Activated CD4-positive, alpha-beta memory T cell treated with anti-CD3 and anti-CD28 coated beads, Interleukin-2, amount 10 ng/mL, durations not matched to agents 7 days and 5 days (primary cell): ENCODE results near the gene CLIP2. TPM values are rescaled to one million over a fixed set of nuclear protein-coding genes. Genes with fewer than 3 reads are reported as not detected.

Source experiments
- CTCF ChIA-PET: fragments of 350-600 bp; sonication (Branson Sonifier 250); formaldehyde crosslinking; loops from one replicate; lab custom pipeline; 2021; ENCODE audit warnings: antibody characterized with exemption, inconsistent platforms; lab: Charles Lee
- POLR2A ChIA-PET: fragments of 350-600 bp; sonication (Branson Sonifier 250); formaldehyde crosslinking; loops from one replicate; lab custom pipeline; 2021; ENCODE audit warnings: antibody characterized with exemption; lab: Charles Lee
- DNase-seq: peaks from one replicate; pipeline ENCODE4 v3.0.0-alpha.2; 2020
- H3K27ac Mint-ChIP-seq: one replicate; pipeline ENCODE4 v1.8.0; 2021; ENCODE audit warnings: mild to moderate bottlenecking, mixed read lengths
- H3K27me3 Mint-ChIP-seq: one replicate; pipeline ENCODE4 v1.8.0; 2021; ENCODE audit warnings: mixed read lengths
- H3K36me3 Mint-ChIP-seq: one replicate; pipeline ENCODE4 v1.8.0; 2021; ENCODE audit warnings: low read depth, mixed read lengths
- H3K4me1 Mint-ChIP-seq: one replicate; pipeline ENCODE4 v1.8.0; 2021; ENCODE audit warnings: mixed read lengths
- H3K4me3 Mint-ChIP-seq: one replicate; pipeline ENCODE4 v1.8.0; 2021; ENCODE audit warnings: mild to moderate bottlenecking, mixed read lengths
- H3K9me3 Mint-ChIP-seq: one replicate; pipeline ENCODE4 v1.8.0; 2021; ENCODE audit warnings: mixed read lengths
- total RNA-seq, 2 experiments: library from RNA; stranded (reverse); gene quantifications; one replicate each; pipeline ENCODE4 v1.2.3, GENCODE V29; 2021

CLIP2 gene
- total RNA-seq, 2 experiments from 2014 or later, result 1.6 TPM

DNA sequence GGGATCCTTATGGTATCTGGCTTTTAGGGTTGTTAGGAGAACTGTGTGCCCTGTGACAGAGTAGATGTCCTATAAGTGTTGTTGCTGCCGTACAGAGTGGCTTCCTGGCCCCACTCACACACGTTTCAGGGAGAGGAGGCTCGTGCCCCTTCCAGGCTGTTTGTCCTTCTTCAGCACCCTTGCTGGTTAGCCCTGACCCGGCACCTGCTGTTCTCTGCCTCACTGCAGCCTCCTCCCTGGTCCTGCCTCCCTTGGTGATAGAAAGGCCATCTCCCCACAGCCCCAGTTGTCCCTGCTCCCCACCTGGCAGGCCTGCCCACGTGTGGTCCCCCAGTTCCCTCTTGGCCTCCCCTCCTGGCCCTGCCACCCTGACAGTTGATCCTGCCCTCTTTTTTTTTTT is 2.3 kb downstream of the CLIP2 start:
- Mint-ChIP-seq H3K4me1 (peaks cover 22% of the 10 kb centered on the region), H3K27ac (no peak overlapping the region), H3K36me3 (no peaks in the 10 kb centered on the region), H3K4me3 (no peak overlapping the region), H3K9me3 (no peaks in the 10 kb centered on the region), H3K27me3 (peaks cover 44% of the 10 kb centered on the region)
- ChIA-PET CTCF (no interaction called here), POLR2A (no interaction called here)
- no peak for DNase-seq

DNA sequence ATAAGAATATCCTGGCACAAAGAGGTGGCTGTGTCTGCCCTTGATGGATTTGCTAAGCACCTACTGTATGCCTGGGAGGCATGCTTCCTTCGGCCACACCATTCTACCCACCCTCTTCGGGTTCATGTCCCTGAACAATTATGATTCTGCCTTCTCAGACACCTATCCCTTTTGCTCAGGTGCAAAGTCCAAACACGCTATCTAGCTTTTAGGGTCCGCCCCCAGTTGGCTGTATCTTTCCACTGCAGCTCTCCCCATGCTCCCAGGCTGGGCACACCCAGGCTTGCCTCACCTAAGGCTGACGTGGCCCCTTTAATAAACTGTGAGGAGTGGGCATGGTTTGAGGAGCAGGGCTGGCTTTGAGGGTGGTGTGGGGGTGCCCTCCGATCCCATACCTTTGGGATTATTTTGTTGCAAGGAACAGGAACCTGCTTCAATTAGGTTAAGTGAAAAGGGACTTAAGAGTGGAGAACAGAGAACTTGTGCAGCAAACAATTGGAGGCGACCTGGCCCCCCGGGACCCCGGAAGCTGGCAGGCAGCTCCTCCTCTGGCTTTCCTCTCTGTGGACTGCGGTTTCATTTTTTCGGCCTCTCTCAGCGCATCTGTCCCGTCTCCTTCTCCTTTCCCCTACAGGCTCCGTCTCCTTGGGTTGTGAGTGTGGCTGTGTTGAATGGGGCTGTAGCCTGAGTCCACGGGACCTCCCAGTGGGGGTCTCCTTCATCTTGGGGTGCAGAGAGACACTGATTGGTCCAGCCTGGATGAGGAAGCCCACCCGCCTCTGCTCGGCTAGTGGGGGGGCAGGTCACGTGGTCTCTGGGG is 3.8 kb downstream of the CLIP2 start:
- Mint-ChIP-seq H3K36me3 (no peaks in the 10 kb centered on the region), H3K9me3 (no peaks in the 10 kb centered on the region), H3K4me3 (no peak overlapping the region), H3K4me1 (peaks cover 21% of the 10 kb centered on the region), H3K27ac (no peak overlapping the region), H3K27me3 (peaks cover 38% of the 10 kb centered on the region)
- DNase-seq, result no peak
- POLR2A ChIA-PET, result no interaction called here
- CTCF ChIA-PET, result no interaction called here

DNA sequence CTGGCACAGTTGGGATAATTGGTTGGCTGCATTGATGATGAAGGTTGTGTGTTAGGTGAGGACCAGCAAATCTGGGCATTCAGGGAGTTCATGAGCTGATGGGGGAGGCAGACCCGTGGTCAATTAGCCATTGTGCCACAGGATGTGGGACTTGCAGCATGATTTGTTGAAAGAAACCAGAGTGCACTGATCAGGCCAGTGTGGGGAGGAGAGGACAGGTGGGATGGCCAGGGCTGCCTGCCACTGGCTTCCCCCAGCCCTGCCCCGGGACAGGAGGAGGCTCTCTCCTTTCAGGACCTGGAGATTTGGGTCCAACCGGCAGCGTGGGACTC is 4.3 kb downstream of the CLIP2 start:
- POLR2A ChIA-PET, result no interaction called here
- Mint-ChIP-seq H3K4me1 (peaks cover 15% of the 10 kb centered on the region), H3K27me3 (peaks cover 32% of the 10 kb centered on the region), H3K9me3 (no peaks in the 10 kb centered on the region), H3K36me3 (no peaks in the 10 kb centered on the region), H3K4me3 (no peak overlapping the region), H3K27ac (no peak overlapping the region)
- no peak for DNase-seq
- CTCF ChIA-PET, result no interaction called here

DNA sequence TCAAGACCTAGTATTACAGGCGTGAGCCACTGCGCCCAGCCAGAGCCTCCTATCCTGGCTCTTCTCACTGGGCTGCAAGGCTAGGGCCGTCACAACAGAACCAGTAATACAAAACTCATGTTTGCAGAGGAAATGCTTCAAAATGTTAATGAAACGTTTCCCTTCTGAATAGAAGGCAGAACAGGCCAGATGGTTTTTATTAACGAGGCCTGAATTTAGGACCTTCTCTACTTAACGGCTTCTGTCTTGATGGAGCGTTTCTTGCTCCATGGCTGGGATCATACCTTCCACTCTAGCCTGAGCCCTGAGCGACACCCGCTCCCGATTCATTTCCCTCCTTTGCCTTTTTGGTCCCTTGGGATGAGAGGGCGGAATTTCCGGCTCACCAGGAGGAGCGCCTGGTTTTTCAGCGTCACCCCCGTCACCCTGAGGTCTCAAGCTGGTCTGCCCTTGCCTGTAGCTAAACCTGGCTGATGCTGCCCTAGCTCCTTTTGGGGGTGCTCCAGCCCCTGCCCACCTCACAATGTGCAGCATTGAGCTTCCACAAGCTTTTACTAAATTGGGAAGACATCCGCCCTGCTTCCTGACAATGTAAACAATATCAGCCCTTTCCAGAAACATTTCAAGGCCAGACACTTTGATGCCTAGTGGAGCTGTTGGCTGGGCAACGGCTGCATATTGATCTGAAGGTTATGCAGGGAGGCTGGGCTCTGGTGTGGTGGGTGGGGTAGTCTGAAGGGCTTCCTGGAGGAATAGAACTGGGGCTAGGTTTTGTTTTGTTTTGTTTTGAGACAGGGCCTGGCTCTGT is 5.2 kb downstream of the CLIP2 start:
- ChIA-PET POLR2A (no interaction called here), CTCF (no interaction called here)
- no peaks in the 10 kb centered on the region for H3K9me3 Mint-ChIP-seq
- DNase-seq, result no peak
- no peak overlapping the region for H3K27ac Mint-ChIP-seq
- H3K27me3 Mint-ChIP-seq, result peaks cover 28% of the 10 kb centered on the region
- peaks cover 10% of the 10 kb centered on the region for H3K4me1 Mint-ChIP-seq
- H3K36me3 Mint-ChIP-seq, result no peaks in the 10 kb centered on the region
- H3K4me3 Mint-ChIP-seq, result no peak overlapping the region

DNA sequence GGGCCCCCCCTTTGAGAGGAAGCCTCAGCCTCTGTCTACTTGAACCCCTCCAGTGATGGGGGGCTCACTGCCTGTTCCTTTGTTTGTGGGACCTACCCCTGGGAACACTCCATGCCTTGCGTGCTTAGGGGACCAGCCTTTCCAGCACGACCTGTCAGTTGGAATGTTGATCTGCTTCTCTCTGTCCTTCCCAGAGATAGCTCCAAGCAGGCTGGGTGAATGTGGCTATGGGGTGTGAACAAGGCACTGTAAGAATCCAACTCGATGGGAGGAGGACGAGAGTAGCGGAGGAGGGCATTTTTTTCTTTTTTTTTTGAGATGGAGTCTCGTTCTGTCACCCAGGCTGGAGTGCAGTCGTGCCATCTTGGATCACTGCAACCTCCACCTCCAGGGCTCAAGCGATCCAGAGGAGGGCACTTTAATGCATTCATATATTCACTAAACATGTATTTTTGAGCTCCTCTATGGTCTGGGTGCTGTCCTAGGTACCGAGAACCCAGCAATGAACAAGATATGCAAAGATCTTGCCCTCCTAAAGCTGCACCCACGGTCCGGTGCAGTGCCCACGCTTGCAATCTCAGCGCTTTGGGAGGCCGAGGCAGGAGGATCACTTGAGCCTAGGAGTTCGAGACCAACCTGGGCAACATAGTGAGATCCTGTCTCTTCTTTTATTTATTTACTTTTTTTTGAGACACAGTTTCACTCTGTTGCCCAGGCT is 8.5 kb downstream of the CLIP2 start:
- Mint-ChIP-seq H3K36me3 (no peaks in the 10 kb centered on the region), H3K27ac (no peak overlapping the region), H3K9me3 (no peaks in the 10 kb centered on the region), H3K4me1 (peaks cover 5% of the 10 kb centered on the region), H3K4me3 (no peak overlapping the region), H3K27me3 (peaks cover 11% of the 10 kb centered on the region)
- POLR2A ChIA-PET, result no interaction called here
- no peak for DNase-seq
- CTCF ChIA-PET, result no interaction called here

DNA sequence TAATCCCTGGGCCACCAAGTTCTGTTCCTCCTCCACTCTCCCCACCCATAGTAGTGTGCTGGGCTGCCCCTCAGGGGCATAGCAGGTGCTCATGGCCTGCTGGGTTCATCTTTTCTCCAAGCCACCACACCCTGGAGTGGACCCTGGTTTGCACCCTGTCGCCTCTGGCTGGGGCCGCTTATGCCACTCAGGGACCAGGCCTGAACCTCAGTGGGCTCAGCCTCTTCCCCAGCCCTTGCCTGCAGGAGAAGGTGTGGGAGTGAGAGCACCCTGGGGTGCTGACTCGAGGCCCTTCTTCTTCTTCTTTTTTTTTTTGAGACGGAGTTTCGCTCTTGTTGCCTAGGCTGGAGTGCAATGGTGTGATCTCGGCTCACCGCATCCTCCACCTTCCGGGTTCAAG is 10.2 kb downstream of the CLIP2 start:
- Mint-ChIP-seq H3K9me3 (no peaks in the 10 kb centered on the region), H3K27me3 (peaks cover 5% of the 10 kb centered on the region), H3K4me3 (no peak overlapping the region), H3K36me3 (no peaks in the 10 kb centered on the region), H3K27ac (no peak overlapping the region), H3K4me1 (no peaks in the 10 kb centered on the region)
- ChIA-PET POLR2A (no interaction called here), CTCF (no interaction called here)
- no peak for DNase-seq

DNA sequence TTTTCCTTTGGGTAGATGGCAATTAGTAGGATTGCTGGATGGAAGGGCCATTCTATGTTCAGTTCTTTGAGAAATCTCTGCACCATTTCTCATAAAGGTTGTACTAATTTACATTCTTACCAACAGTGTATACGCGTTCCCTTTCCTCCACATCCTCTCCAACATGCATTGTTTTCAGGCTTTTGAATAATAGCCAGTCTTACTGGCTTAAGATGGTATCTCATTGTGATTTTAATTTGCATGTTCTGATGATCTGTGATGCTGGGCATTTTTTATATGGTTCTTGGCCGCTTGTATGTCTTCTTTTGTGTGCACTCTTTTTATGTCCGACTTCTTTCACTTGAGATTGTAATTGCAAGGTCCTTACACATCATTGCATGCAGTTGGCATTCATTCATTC is 11.7 kb downstream of the CLIP2 start:
- DNase-seq, result no peak
- Mint-ChIP-seq H3K27me3 (no peaks in the 10 kb centered on the region), H3K4me1 (peaks cover 2% of the 10 kb centered on the region), H3K36me3 (no peaks in the 10 kb centered on the region), H3K4me3 (no peak overlapping the region), H3K9me3 (no peaks in the 10 kb centered on the region), H3K27ac (no peak overlapping the region)
- ChIA-PET CTCF (no interaction called here), POLR2A (no interaction called here)

DNA sequence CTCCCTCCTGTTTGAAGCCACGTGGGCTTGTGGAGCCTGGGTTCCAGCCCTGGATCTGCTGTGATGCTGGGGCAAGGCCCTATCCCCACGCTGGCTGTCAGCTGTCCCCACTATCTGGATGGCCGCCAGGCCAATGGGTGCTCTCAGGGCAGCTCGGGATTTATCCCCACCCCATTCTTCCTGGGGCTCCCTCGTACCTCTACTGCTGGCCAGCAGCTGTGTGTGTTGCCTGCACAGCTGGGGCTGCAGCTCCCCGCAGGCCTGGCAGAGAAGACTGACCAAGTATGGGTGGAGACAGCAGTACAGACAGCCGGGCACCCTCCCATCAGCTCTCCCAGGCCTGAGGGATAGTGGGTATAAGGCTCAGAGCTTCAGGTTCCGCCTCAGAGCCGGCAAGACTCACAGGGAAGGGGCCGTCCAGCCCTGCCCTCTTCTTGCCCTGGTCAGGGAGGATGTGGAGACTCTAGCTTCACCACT is 13.6 kb downstream of the CLIP2 start:
- peaks cover 19% of the 10 kb centered on the region for H3K4me1 Mint-ChIP-seq
- H3K27ac Mint-ChIP-seq, result no peak overlapping the region
- ChIA-PET CTCF (interaction anchor here (1.8 kb wide), 1 partner anchor 98 kb away, joined by 5 read pairs; no protein-coding TSS in a partner anchor), POLR2A (no interaction called here)
- no peaks in the 10 kb centered on the region for H3K9me3 Mint-ChIP-seq
- H3K36me3 Mint-ChIP-seq, result no peaks in the 10 kb centered on the region
- H3K4me3 Mint-ChIP-seq, result no peak overlapping the region
- DNase-seq, result no peak
- peaks cover 10% of the 10 kb centered on the region for H3K27me3 Mint-ChIP-seq

DNA sequence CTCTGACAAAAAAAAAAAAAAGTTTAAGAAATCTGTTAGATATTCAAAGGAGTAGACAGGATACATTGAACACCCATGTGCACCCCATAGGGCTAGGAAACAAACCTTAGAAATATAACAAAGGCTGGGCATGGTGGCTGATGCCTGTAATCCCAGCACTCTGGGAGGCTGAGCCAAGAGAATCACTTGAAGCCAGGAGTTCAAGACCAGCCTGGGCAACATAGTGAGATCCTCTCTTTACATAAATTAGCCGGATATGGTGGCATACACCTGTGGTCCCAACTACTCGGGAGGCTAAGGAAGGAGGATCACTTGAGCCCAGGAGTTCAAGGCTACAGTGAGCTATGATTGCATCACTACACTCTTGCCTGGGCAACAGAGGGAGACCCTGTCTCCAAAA is 15.3 kb downstream of the CLIP2 start:
- H3K9me3 Mint-ChIP-seq, result no peaks in the 10 kb centered on the region
- no peaks in the 10 kb centered on the region for H3K36me3 Mint-ChIP-seq
- H3K4me3 Mint-ChIP-seq, result no peak overlapping the region
- peaks cover 12% of the 10 kb centered on the region for H3K27me3 Mint-ChIP-seq
- no peak for DNase-seq
- no peak overlapping the region for H3K27ac Mint-ChIP-seq
- POLR2A ChIA-PET, result no interaction called here
- CTCF ChIA-PET, result no interaction called here
- peaks cover 21% of the 10 kb centered on the region for H3K4me1 Mint-ChIP-seq

DNA sequence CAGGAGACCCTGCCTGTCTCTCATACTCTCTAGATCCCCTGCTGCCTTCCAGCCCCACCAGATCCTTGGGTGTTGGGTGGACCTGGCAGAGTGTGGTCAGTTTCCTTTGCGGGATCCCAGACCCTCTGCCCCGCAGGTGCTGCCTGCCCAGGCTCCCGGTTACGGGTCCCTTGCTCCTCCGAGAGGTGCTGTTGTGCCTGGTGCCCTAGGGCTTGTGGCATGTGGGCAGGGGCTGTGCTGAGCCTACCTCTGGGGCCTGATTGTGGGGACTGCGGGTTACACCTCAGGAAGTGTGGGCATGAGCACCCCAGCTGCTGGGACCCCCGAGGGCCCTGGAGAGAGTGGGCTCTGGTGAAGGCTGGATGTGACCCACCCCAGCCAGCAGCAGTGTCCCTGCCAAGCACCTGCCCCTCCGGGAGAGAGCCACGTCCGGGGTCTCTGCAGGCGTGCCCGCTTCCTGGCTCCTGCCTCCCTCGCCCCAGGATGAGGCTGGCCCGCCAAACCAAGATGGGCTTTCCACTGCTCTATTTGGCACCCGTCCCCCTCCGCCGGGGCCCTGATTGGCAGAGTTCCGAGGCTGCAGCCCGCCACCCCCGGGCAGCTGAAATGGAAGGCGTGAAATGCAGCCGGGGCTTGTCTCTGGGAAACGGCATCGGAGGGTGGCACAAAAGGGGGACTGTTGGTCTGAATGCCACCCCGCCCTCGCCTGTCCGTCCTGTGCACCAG is 17.0 kb downstream of the CLIP2 start:
- peaks cover 2% of the 10 kb centered on the region for H3K9me3 Mint-ChIP-seq
- peaks cover 13% of the 10 kb centered on the region for H3K27me3 Mint-ChIP-seq
- CTCF ChIA-PET, result no interaction called here
- H3K4me1 Mint-ChIP-seq, result peaks cover 22% of the 10 kb centered on the region
- no peak overlapping the region for H3K27ac Mint-ChIP-seq
- DNase-seq, result no peak
- peaks cover 1% of the 10 kb centered on the region for H3K36me3 Mint-ChIP-seq
- POLR2A ChIA-PET, result no interaction called here
- no peak overlapping the region for H3K4me3 Mint-ChIP-seq

DNA sequence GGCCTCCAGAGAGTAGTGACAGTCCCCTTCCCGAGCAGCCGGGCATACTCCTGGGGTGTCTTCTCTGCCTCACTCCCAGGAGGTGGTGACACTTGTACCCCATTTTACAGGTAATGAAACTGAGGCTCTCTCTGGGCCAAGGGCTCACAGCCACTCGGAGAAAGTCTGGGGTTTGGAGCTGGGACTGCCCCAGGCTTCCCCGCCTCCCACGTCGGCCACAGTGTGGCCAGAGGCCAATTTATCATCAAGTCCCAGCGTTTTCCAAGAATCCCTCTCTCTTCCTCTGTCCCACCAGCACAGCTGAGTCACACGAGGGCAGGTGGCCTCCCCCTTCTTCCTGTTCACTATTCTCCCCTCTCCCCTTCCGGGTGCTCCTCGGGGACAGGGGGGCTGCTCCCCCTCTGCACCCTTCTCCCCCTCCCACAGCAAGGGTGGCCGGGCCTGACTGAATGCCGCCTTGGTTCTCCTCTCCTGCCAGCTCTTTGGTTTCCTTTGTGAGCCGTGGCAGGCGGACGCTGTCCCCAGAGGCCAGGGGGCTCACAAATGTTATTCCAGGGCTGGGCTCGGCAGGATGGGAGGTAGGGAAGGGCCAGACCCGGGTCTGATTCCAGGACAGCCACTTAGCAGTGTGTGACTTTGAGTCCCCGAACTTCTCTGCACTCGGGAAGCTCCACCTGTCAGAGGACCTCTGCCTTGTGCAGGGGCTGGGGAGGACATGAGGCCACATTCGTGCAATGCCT is 17.7 kb downstream of the CLIP2 start:
- no peak for DNase-seq
- peaks cover 5% of the 10 kb centered on the region for H3K9me3 Mint-ChIP-seq
- ChIA-PET POLR2A (no interaction called here), CTCF (no interaction called here)
- no peak overlapping the region for H3K27ac Mint-ChIP-seq
- H3K36me3 Mint-ChIP-seq, result peaks cover 6% of the 10 kb centered on the region
- peaks cover 27% of the 10 kb centered on the region for H3K4me1 Mint-ChIP-seq
- no peak overlapping the region for H3K4me3 Mint-ChIP-seq
- peaks cover 15% of the 10 kb centered on the region for H3K27me3 Mint-ChIP-seq

DNA sequence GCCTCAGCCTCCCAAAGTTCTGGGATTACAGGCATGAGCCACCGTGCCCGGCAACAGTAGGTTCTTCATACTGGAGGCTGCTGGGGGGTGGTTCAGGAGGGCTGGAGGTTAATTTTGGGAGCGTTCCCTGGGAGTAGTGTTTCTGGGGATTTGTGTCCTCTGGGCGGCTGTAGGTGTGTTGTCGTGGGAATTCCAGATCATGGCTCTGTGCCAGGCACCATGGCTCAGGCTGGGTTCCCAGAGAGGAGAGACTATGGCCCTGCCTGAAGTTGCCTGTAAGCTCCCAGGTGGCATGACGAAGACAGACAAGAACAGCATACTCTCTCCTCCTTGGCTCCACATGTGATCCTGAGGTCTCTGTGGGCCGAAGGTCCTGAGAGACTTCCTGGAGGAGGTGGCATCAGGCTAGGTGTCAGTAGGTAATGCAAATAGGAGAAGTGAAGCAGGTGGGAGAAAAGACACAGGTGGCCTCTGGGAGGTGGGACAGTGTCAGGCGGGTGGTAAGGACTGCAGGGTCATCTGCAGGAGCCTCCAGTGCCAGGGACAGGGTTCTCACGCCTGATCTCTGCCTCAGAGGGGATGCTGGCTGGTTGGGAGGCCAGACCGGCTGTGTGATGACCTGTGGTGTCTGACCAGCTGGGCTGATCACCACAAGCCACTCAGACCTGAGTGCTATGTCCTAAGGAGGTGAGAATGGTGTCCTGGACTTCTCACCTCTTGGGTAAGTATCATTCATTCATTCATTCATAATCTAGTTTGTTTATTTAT is 18.7 kb downstream of the CLIP2 start:
- Mint-ChIP-seq H3K36me3 (peaks cover 6% of the 10 kb centered on the region), H3K4me3 (no peak overlapping the region), H3K27me3 (peaks cover 15% of the 10 kb centered on the region), H3K9me3 (peaks cover 5% of the 10 kb centered on the region), H3K27ac (no peak overlapping the region), H3K4me1 (peaks cover 31% of the 10 kb centered on the region)
- CTCF ChIA-PET, result no interaction called here
- POLR2A ChIA-PET, result no interaction called here
- no peak for DNase-seq
